ENCODE measurements around the gene CCDC187. TPM values are rescaled to one million over a fixed set of nuclear protein-coding genes. Genes with fewer than 3 reads are reported as not detected.

CCDC187 gene
- total and polyA plus RNA-seq, 3 donors from 2014 or later: 13.8 to 61.5 (median 33.4) TPM

DNA sequence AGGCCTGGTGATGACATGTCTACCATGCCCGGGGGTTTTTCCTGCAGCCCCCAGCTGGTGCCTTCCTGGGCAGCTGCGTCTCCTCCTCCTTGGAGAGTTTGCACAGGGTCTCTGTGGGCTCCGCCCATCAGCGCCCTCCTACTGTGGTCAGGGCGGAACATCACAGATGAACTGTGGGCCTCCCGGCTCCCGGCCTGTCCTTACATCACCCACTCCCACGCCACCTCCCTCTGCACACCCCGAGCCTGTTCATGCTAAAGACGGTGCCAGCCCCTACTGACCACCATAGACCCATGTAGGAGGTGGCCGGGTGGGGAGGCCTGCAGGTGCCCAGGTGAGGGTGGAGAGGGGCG, 36.0 kb upstream of the CCDC187 start:
- DNase-seq: no peak
- H3K4me1 ChIP-seq: peaks cover 45% of the 10 kb centered on the region
- no peak overlapping the region for H3K4me3 ChIP-seq
- no peaks in the 10 kb centered on the region for H3K9me3 ChIP-seq
- TF ChIP-seq POLR2A (IDR thresholded peaks at IDR 0.05): no peak
- TF ChIP-seq CTCF (IDR thresholded peaks at IDR 0.05): no peak
- H3K27me3 ChIP-seq: no peaks in the 10 kb centered on the region
- peak overlapping the region; percentile 66 to 74 for H3K27ac ChIP-seq
- no peaks in the 10 kb centered on the region for H3K36me3 ChIP-seq (ENCODE audit: low read depth, missing control alignments)
- 82 to 88% methylated on average over 5 to 12 of the region's 12 CpGs for WGBS, 2 donors
- intact Hi-C loops (cut with DNase I; ENCODE audit: low total_unique reads): no loop called here

GRCh38 chr9:136339173-136339957, 35.5 kb upstream of the CCDC187 start:
- Histone ChIP-seq H3K27me3 (no peaks in the 10 kb centered on the region), H3K27ac (peak overlapping the region; percentile 66 to 74), H3K4me1 (peaks cover 45% of the 10 kb centered on the region), H3K4me3 (no peak overlapping the region), H3K9me3 (no peaks in the 10 kb centered on the region), H3K36me3 (ENCODE audit: low read depth, missing control alignments) (no peaks in the 10 kb centered on the region)
- TF ChIP-seq CTCF (IDR thresholded peaks at IDR 0.05) (peak; percentile 71 to 74 (median 73)), POLR2A (IDR thresholded peaks at IDR 0.05) (no peak)
- WGBS, 2 donors: 80 to 82% methylated on average over 18 to 32 of the region's 32 CpGs
- intact Hi-C loops (cut with DNase I; ENCODE audit: low total_unique reads): no loop called here
- peak; percentile 73 for DNase-seq

DNA sequence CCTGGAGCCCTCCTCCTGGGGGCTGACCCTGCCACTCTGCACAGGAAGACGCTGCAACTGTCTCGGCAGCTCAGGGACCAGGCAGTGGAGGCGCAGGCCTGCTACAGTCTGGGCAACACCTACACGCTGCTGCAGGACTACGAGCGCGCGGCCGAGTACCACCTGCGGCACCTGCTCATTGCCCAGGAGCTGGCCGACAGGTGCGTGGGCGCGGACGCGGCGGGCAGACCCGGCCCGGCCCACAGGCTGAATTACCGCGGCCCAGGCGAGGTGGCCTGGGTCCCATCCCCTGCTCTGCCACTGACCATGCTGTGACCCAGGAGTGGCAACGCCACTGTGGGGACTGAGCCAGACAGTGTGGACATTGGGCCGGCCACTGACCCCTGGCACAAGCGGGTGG, 34.6 kb upstream of the CCDC187 start:
- intact Hi-C loops (cut with DNase I; ENCODE audit: low total_unique reads): no loop called here
- WGBS, 2 donors: 96% methylated on average over 23 of the region's 25 CpGs; no CpG with 5 or more reads in 1 of the 2 donors
- peaks cover 41% of the 10 kb centered on the region for H3K4me1 ChIP-seq

GRCh38 chr9:136337416-136338395, 33.8 kb upstream of the CCDC187 start:
- Histone ChIP-seq H3K36me3 (ENCODE audit: low read depth, missing control alignments) (no peaks in the 10 kb centered on the region), H3K27me3 (no peaks in the 10 kb centered on the region), H3K27ac (no peak overlapping the region), H3K4me1 (peaks cover 34% of the 10 kb centered on the region), H3K9me3 (no peaks in the 10 kb centered on the region), H3K4me3 (no peak overlapping the region)
- TF ChIP-seq POLR2A (IDR thresholded peaks at IDR 0.05) (no peak), CTCF (IDR thresholded peaks at IDR 0.05) (no peak)
- intact Hi-C loops (cut with DNase I; ENCODE audit: low total_unique reads): no loop called here
- DNase-seq: no peak
- WGBS, 2 donors: 86 to 100% methylated on average over 3 to 43 of the region's 43 CpGs

More for the DNA sequence above, 34.6 kb upstream of the CCDC187 start:
- Histone ChIP-seq H3K27me3 (no peaks in the 10 kb centered on the region), H3K27ac (no peak overlapping the region), H3K9me3 (no peaks in the 10 kb centered on the region), H3K36me3 (ENCODE audit: low read depth, missing control alignments) (no peaks in the 10 kb centered on the region), H3K4me3 (no peak overlapping the region)
- no peak for DNase-seq
- TF ChIP-seq CTCF (IDR thresholded peaks at IDR 0.05) (no peak), POLR2A (IDR thresholded peaks at IDR 0.05) (no peak)
